ENCODE results near the gene SH3GL1. TPM values are rescaled to one million over a fixed set of nuclear protein-coding genes. Genes with fewer than 3 reads are reported as not detected.

The SH3GL1 gene
- total RNA-seq, 2 experiments from 2014 or later, result 62.1 to 64.0 TPM

DNA sequence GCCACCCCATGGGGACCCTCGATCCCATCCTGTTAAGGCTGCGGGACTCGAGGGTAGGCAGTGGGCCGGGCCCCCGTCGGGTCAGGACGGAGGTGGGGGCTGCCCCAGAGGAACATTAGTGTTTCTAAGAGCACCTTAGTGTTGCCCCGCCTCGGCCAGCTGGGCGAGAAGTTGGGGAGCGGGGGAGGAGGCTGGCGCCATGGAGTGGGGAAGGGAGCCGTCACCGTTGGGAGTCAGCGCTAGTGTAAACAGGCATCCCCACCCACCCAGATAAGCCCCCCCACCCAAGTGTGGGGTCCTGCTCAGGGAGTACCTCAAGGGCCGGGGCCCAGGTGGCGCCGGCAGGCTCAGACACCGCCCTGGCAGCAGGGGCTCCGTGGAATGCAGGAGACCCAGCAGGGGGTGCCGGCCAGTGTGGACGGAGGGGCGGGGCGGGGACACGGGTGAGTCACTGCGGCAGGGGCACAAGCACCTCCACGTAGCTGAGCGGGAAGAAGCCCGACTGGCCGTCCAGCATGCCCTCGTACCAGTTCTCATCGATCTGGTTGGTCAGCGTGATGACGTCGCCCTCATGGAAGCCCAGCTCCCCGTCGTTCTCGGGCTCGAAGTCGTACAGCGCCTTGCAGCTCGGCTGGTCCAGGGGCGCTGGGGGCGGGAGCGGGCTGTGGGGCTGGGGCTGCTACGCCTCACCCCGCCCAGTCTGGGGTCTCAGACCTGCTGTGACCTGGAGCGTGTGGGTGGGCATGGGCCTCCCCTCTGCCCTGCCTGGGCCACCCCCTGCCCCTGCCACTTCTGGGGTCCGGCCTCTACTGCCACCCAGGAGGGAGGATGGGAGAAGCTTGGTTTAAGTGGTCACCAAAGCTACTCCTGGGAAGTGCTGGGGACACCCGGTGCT, 38.9 kb downstream of the SH3GL1 start:
- POLR2A ChIA-PET, result interaction anchor here (5.9 kb wide), 1 partner anchor 18 kb away, joined by 22 read pairs; the partner anchor contains the start of gene MPND
- Mint-ChIP-seq H3K4me1 (no peaks in the 10 kb centered on the region), H3K27ac (no peak overlapping the region), H3K9me3 (no peaks in the 10 kb centered on the region), H3K36me3 (ENCODE audit: low read depth) (peaks cover 16% of the 10 kb centered on the region), H3K27me3 (no peaks in the 10 kb centered on the region), H3K4me3 (no peak overlapping the region)
- CTCF ChIA-PET, result interaction anchor here (1.2 kb wide), 1 partner anchor 9 kb away, joined by 3 read pairs; no protein-coding TSS in a partner anchor
- DNase-seq, result no peak

DNA sequence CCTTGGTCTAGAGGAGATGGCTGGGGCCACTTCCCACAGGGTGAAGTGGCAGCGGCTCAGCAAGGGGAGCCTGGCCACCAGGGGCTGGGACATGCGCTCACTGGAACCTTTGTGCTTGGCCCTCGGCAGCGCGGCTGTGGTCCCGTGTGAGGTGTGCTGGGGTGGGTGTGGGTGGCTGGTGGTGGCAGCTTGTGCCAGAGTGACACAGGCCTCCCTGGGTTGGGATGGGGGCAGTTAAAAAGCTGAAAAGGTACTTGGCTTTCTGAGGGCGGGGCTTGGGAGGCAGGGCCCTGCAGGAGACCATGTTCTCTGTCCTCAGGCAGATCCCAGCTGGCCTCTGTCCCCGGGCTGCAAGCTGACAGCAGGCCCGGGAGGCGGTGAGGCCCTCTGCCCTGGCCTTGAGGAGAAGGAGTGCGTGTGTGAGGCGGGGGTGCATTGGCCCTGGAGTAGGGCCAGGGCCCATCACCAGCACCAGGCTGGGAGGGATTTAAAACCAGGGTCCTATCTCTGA, 39.7 kb downstream of the SH3GL1 start:
- Mint-ChIP-seq H3K36me3 (ENCODE audit: low read depth) (peaks cover 19% of the 10 kb centered on the region), H3K27me3 (no peaks in the 10 kb centered on the region), H3K4me1 (no peaks in the 10 kb centered on the region), H3K27ac (no peak overlapping the region), H3K4me3 (no peak overlapping the region), H3K9me3 (no peaks in the 10 kb centered on the region)
- ChIA-PET POLR2A (interaction anchor here (3.3 to 5.9 kb wide), 2 partner anchors 17 kb away, joined by 16 to 22 read pairs; partner anchors contain the start of gene MPND), CTCF (interaction anchor here (1.2 kb wide), 1 partner anchor 8 kb away, joined by 3 read pairs; no protein-coding TSS in a partner anchor)
- DNase-seq, result no peak

DNA sequence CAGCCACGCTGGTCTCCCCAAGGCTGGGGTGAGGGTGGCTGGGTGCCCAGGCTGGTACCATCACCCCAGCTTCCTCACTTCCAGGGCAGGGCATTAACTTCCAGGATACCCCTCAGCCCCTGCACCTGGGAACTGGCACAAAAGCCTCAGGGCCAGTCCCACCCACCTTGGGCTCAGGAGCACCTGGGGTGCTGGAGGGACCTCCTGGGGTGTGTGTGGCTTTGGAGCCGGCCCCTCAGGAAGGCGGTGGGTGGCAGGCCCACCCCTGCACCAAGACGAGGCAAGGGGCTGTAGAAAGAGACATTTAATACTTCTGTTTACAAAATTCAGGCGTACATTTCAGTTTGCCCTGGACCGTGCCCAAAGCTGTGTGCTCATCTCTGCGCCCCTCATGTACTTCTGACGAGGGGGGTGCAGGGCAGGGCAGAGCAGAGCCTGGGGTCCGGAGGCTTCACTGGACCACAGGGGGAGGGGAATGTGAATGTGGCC, 40.2 kb downstream of the SH3GL1 start:
- POLR2A ChIA-PET, result interaction anchor here (3.3 kb wide), 1 partner anchor 16 kb away, joined by 16 read pairs; the partner anchor contains the start of gene MPND
- Mint-ChIP-seq H3K36me3 (ENCODE audit: low read depth) (peaks cover 19% of the 10 kb centered on the region), H3K27ac (no peak overlapping the region)

DNA sequence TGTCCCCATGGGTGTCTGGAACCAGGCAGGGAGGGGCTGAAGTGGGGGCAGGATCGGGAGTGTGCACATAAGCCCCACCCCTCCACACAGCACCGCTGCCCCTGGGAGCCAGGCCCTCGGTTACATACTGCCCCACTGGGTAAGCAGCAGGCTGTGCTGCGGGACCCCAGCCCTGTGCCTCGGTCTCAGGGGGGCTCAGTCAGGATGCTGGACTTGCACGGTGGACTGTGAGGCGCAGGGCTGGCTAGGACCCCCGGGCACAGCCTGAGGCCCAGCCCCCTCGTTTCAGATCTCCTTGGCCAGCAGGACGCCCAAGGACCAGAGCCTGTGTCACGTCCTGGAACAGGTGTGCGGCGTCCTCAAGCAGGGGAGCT, 40.7 kb downstream of the SH3GL1 start:
- DNase-seq, result no peak
- Mint-ChIP-seq H3K27ac (no peak overlapping the region), H3K4me1 (no peaks in the 10 kb centered on the region), H3K9me3 (no peaks in the 10 kb centered on the region), H3K4me3 (no peak overlapping the region), H3K36me3 (ENCODE audit: low read depth) (peaks cover 19% of the 10 kb centered on the region), H3K27me3 (no peaks in the 10 kb centered on the region)
- CTCF ChIA-PET, result no interaction called here
- POLR2A ChIA-PET, result interaction anchor here (1.6 to 3.3 kb wide), 2 partner anchors 9 to 16 kb away, joined by 4 to 16 read pairs; partner anchors contain the start of gene MPND

More for the DNA sequence above, 40.2 kb downstream of the SH3GL1 start:
- H3K27me3 Mint-ChIP-seq, result no peaks in the 10 kb centered on the region
- H3K4me1 Mint-ChIP-seq, result no peaks in the 10 kb centered on the region
- no peaks in the 10 kb centered on the region for H3K9me3 Mint-ChIP-seq
- DNase-seq, result no peak
- CTCF ChIA-PET, result interaction anchor here (1.2 kb wide), 1 partner anchor 8 kb away, joined by 3 read pairs; no protein-coding TSS in a partner anchor
- no peak overlapping the region for H3K4me3 Mint-ChIP-seq

DNA sequence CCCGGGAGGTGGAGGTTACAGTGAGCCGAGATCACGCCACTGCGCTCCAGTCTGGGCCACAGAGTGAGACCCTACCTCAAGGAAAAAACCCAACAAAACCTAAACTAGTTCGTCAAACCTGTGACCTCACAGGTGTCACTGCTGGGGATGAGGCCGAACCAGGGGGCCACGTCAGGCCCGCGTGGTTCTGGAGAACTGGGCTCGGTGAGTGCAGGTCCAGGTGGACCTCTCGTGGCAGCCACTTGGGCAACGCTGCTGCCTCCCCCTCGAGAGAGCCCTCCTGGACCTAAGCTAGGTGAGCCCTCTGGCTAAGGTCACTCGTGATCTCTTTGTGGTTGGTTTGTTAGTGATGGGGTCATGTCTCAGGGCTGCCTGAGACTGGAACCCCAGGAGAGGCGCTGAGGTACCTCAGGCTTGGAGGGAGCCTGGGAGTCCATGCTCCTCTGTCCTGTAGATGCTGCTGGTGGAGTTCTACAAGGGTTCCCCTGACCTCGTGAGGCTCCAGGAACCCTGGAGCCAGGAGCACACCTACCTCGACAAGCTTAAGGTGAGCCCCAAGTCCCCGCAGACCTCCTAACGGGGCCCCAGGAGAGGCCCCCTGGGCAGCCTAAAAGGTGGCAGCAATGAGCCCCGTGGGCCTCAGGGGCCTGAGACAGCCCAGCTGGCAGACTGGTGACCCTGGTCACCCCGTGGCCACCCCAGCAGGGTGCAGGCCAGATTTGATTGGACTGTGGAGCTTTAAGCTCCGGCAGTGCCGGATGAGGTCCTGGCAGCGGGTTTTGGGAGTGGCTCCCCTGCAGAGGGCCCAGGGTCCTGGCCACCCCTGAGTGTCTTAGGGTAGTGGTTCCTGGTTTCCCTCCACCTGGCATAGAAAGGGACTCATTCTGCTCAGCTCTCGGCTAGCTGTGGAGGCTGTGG, 41.4 kb downstream of the SH3GL1 start:
- H3K36me3 Mint-ChIP-seq (ENCODE audit: low read depth), result peaks cover 21% of the 10 kb centered on the region
- H3K27me3 Mint-ChIP-seq, result no peaks in the 10 kb centered on the region
- ChIA-PET CTCF (no interaction called here), POLR2A (interaction anchor here (1.6 to 3.3 kb wide), 2 partner anchors 10 to 15 kb away, joined by 4 to 16 read pairs; partner anchors contain the start of gene MPND)
- H3K4me1 Mint-ChIP-seq, result no peaks in the 10 kb centered on the region
- H3K9me3 Mint-ChIP-seq, result no peaks in the 10 kb centered on the region
- H3K27ac Mint-ChIP-seq, result no peak overlapping the region
- no peak overlapping the region for H3K4me3 Mint-ChIP-seq
- DNase-seq, result no peak

DNA sequence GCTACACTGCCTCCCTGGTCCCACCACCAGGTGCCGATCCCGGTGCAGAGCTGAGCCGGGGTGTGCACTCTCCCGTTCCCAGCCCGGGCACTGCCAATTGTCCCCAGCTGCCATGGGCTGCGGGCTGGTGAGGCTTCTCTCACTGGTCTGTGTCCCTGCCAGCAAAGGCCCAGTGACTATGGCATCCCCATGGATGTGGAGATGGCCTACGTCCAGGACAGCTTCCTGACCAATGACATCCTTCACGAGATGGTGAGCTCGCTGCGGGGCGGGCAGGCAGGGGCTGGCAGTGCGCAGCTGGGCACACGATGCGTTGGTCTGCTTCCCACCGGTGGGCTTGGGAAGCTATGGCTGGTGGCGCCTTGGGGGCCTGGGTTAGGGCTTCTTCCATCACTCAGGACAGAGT, 42.4 kb downstream of the SH3GL1 start:
- peaks cover 21% of the 10 kb centered on the region for H3K36me3 Mint-ChIP-seq (ENCODE audit: low read depth)
- no peaks in the 10 kb centered on the region for H3K9me3 Mint-ChIP-seq
- H3K4me3 Mint-ChIP-seq, result no peak overlapping the region
- H3K4me1 Mint-ChIP-seq, result no peaks in the 10 kb centered on the region
- ChIA-PET POLR2A (interaction anchor here (1.6 to 3.3 kb wide), 2 partner anchors 11 to 14 kb away, joined by 4 to 16 read pairs; partner anchors contain the start of gene MPND), CTCF (interaction anchor here (0.5 to 0.6 kb wide), 2 partner anchors 90 to 315 kb away, joined by 3 read pairs; no protein-coding TSS in a partner anchor)
- no peak for DNase-seq
- no peaks in the 10 kb centered on the region for H3K27me3 Mint-ChIP-seq
- no peak overlapping the region for H3K27ac Mint-ChIP-seq

DNA sequence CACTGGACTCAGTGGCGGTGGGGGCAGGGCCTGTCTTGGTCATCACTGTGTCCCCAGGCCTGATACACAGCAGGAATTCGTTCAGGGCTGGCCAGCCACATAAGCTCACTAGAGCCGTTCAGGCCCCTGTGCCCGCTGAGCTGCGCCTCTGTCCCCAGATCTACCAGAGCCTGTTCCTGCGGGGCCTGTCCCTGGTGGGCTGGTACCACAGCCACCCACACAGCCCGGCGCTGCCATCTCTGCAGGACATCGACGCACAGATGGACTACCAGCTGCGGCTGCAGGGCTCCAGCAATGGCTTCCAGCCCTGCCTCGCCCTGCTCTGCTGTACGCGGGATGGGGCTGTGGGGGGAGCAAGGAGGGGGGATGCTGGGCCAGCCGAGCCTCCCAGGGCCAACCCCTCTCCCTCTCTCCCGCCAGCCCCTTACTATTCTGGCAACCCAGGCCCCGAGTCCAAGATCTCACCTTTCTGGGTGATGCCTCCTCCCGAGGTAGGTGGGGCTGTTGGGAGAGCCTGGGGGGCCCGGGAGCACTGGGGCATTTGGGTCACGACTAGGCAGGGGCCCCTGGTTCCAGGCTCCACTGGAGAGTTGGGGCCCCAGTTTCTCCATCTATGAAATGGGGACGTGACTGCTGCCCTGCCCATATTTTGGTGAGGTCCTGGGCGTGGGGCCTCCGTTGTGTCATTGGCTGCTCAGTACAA, 43.1 kb downstream of the SH3GL1 start:
- no peaks in the 10 kb centered on the region for H3K9me3 Mint-ChIP-seq
- H3K4me1 Mint-ChIP-seq, result no peaks in the 10 kb centered on the region
- ChIA-PET CTCF (interaction anchor here (0.5 to 0.6 kb wide), 2 partner anchors 89 to 316 kb away, joined by 3 read pairs; no protein-coding TSS in a partner anchor), POLR2A (interaction anchor here (1.1 to 3.3 kb wide), 3 partner anchors 9 to 14 kb away, joined by 3 to 16 read pairs (median 6); partner anchors contain the start of gene MPND)
- no peak overlapping the region for H3K27ac Mint-ChIP-seq
- H3K27me3 Mint-ChIP-seq, result no peaks in the 10 kb centered on the region
- no peak overlapping the region for H3K4me3 Mint-ChIP-seq
- no peak for DNase-seq
- H3K36me3 Mint-ChIP-seq (ENCODE audit: low read depth), result peaks cover 21% of the 10 kb centered on the region

DNA sequence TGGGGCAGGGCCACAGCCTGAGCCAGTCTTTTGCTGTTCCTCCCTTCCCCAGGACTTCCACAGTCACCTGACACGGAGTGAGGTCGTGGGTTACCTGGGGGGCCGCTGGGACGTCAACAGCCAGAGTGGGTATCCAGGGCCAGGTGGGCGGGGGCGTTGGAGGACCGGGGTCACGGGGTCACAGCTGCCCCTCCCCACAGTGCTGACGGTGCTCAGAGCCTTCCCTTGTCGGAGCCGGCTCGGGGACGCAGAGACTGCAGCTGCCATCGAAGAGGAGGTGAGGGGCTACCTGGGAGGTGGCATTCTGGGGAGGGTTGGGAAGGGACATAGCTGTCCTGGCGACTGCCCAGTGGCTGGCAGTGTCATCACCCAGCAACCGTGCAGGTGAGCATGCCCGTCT, 45.5 kb downstream of the SH3GL1 start:
- H3K4me1 Mint-ChIP-seq, result no peaks in the 10 kb centered on the region
- POLR2A ChIA-PET, result interaction anchor here (2.9 kb wide), 1 partner anchor 88 kb away, joined by 12 read pairs; no protein-coding TSS in a partner anchor
- no peaks in the 10 kb centered on the region for H3K27me3 Mint-ChIP-seq
- CTCF ChIA-PET, result interaction anchor here (2.7 to 5.7 kb wide), 3 partner anchors 12 to 88 kb away, joined by 10 to 69 read pairs (median 63); partner anchors contain the start of gene MPND
- no peak overlapping the region for H3K4me3 Mint-ChIP-seq
- no peak for DNase-seq
- H3K9me3 Mint-ChIP-seq, result no peaks in the 10 kb centered on the region
- peaks cover 10% of the 10 kb centered on the region for H3K36me3 Mint-ChIP-seq (ENCODE audit: low read depth)
- no peak overlapping the region for H3K27ac Mint-ChIP-seq

DNA sequence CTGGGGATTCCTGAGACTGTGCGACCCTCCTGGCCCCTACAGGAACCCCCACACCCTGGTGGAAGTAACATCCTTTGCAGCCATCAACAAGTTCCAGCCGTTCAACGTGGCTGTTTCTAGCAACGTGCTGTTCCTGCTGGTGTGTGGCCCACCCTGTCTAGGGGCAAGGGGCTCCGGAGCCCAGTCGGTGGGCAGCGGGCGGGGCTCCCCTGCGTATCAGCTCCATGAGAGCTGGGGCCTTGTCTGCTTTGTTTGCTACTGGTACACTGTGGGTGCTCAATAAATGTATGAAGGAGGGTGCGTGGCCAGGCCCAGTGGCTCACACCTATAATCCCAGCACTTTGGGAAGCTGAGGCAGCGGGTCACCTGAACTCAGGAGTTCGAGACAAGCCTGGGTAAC, 46.1 kb downstream of the SH3GL1 start:
- Mint-ChIP-seq H3K27ac (no peak overlapping the region), H3K27me3 (no peaks in the 10 kb centered on the region), H3K9me3 (no peaks in the 10 kb centered on the region), H3K36me3 (ENCODE audit: low read depth) (peaks cover 8% of the 10 kb centered on the region), H3K4me1 (no peaks in the 10 kb centered on the region), H3K4me3 (no peak overlapping the region)
- DNase-seq, result no peak
- ChIA-PET CTCF (interaction anchor here (2.7 to 5.7 kb wide), 3 partner anchors 11 to 87 kb away, joined by 10 to 69 read pairs (median 63); partner anchors contain the start of gene MPND), POLR2A (interaction anchor here (2.9 kb wide), 1 partner anchor 87 kb away, joined by 12 read pairs; no protein-coding TSS in a partner anchor)

DNA sequence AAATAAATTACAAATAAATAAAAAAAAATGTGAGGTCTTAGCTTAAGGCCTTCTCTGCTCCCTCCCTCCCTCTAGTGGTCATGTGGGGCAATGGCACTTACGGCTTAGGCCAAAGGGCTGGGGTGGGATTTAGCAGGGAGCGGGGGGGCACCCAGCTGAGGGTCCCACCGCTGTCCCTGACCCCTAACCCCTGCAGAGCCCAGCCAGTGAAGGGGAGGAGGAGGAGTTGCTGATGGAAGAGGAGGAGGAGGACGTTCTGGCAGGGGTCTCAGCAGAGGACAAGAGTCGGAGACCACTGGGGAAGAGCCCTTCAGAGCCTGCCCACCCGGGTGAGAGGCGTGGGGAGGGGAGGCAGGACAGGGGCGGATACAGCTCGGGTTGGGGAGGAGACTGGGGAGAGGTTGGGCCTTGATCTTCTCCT, 47.6 kb downstream of the SH3GL1 start:
- H3K9me3 Mint-ChIP-seq, result no peaks in the 10 kb centered on the region
- H3K36me3 Mint-ChIP-seq (ENCODE audit: low read depth), result peaks cover 8% of the 10 kb centered on the region
- peak; percentile 53 for DNase-seq
- ChIA-PET POLR2A (interaction anchor here (0.6 to 2.9 kb wide), 10 partner anchors 9 to 1174 kb away, joined by 3 to 12 read pairs (median 4); partner anchors contain the start of genes MPND, S1PR4, STAP2 and YJU2), CTCF (interaction anchor here (0.6 to 5.7 kb wide), 26 partner anchors 8 to 1193 kb away, joined by 3 to 69 read pairs (median 4); partner anchors contain the start of genes CHAF1A, HDGFL2, MPND and SH3GL1)
- no peak overlapping the region for H3K4me3 Mint-ChIP-seq
- H3K27me3 Mint-ChIP-seq, result no peaks in the 10 kb centered on the region
- H3K4me1 Mint-ChIP-seq, result no peaks in the 10 kb centered on the region
- no peak overlapping the region for H3K27ac Mint-ChIP-seq

DNA sequence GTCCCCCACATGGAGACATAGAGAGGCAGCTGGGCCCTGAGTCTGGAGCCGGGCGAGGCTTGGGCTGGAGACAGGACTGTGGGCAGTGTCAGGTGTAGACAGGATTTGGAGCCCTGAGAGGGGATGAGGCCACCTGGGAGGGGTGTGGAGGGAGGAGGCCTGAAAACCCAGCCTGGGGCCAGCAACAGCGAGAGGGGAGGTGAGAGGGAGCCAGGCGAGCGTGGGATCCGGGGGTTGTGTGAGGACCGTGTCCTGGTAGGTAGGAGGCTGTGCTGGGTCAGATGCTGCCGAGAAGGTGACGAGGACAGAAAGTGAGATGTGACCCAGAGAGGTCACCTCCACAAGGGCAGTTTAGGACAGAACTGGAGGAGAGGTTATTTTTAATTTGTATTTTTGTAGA, 49.6 kb downstream of the SH3GL1 start:
- Mint-ChIP-seq H3K4me1 (no peaks in the 10 kb centered on the region), H3K9me3 (no peaks in the 10 kb centered on the region), H3K36me3 (ENCODE audit: low read depth) (peaks cover 10% of the 10 kb centered on the region), H3K4me3 (no peak overlapping the region), H3K27me3 (no peaks in the 10 kb centered on the region), H3K27ac (no peak overlapping the region)
- no peak for DNase-seq
- ChIA-PET POLR2A (no interaction called here), CTCF (interaction anchor here (5.7 kb wide), 1 partner anchor 84 kb away, joined by 69 read pairs; no protein-coding TSS in a partner anchor)
